IPS-11a (cell line): ENCODE measurements around the gene ATG7.

Source experiments
- H3K4me3 ChIP-seq: one replicate; pipeline ENCODE4 v1.5.1; 2013; ENCODE audit warnings: low read depth, low read length, control low read depth

The ATG7 gene

GRCh38 chr3:11548721-11549131 is 276.5 kb downstream of the ATG7 start:
- H3K4me3 ChIP-seq, result no peak overlapping the region

GRCh38 chr3:11549580-11550140 is 277.5 kb downstream of the ATG7 start:
- no peak overlapping the region for H3K4me3 ChIP-seq

GRCh38 chr3:11551036-11551435 is 278.8 kb downstream of the ATG7 start:
- no peak overlapping the region for H3K4me3 ChIP-seq

- H3K4me3 ChIP-seq, result no peak overlapping the region
Observed at GRCh38 chr3:11552289-11553264, 280.4 kb downstream of the ATG7 start.

GRCh38 chr3:11553436-11554235 is 281.4 kb downstream of the ATG7 start:
- no peak overlapping the region for H3K4me3 ChIP-seq

- H3K4me3 ChIP-seq, result no peak overlapping the region
Observed at GRCh38 chr3:11554236-11554610, 282.0 kb downstream of the ATG7 start.

- no peak overlapping the region for H3K4me3 ChIP-seq
Observed at GRCh38 chr3:11554666-11555065, 282.5 kb downstream of the ATG7 start.

GRCh38 chr3:11555211-11555782 is 283.1 kb downstream of the ATG7 start:
- no peak overlapping the region for H3K4me3 ChIP-seq

- H3K4me3 ChIP-seq, result no peak overlapping the region
Observed at GRCh38 chr3:11555881-11556633, 283.9 kb downstream of the ATG7 start.

- no peak overlapping the region for H3K4me3 ChIP-seq
Observed at GRCh38 chr3:11556851-11557644, 284.9 kb downstream of the ATG7 start.

GRCh38 chr3:11558002-11558401 is 285.8 kb downstream of the ATG7 start:
- no peak overlapping the region for H3K4me3 ChIP-seq

GRCh38 chr3:11558411-11558903 is 286.3 kb downstream of the ATG7 start:
- no peak overlapping the region for H3K4me3 ChIP-seq

GRCh38 chr3:11558918-11559815 is 287.0 kb downstream of the ATG7 start:
- H3K4me3 ChIP-seq, result no peak overlapping the region

GRCh38 chr3:11559816-11560633 is 287.8 kb downstream of the ATG7 start:
- H3K4me3 ChIP-seq, result no peak overlapping the region

GRCh38 chr3:11560746-11561145 is 288.5 kb downstream of the ATG7 start:
- no peak overlapping the region for H3K4me3 ChIP-seq

- H3K4me3 ChIP-seq, result no peak overlapping the region
Observed at GRCh38 chr3:11562277-11562881, 290.2 kb downstream of the ATG7 start.

- H3K4me3 ChIP-seq, result no peak overlapping the region
Observed at GRCh38 chr3:11563159-11563864, 291.1 kb downstream of the ATG7 start.
